ENCODE data around the gene TCF7L2.

Gene TCF7L2

DNA sequence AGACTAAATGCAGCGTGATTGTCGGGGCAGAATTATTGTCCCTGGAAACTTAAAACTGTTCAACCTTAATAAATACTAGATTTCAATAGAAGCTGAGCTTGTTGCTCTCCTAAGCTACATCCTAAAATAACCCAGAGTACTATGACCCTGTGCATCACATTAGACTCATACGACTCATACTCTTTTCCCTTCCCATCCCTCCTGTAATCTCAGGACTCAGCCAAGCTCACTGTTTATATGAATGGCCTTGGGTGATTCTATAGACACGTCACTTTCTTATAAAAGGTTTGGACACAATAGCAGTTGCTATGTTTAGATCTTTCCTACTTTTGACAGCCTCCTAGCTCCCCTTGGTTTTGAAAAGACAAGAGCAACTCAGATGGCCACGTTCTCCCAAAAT, 17.2 kb downstream of the TCF7L2 start:
- no peak for DNase-seq

DNA sequence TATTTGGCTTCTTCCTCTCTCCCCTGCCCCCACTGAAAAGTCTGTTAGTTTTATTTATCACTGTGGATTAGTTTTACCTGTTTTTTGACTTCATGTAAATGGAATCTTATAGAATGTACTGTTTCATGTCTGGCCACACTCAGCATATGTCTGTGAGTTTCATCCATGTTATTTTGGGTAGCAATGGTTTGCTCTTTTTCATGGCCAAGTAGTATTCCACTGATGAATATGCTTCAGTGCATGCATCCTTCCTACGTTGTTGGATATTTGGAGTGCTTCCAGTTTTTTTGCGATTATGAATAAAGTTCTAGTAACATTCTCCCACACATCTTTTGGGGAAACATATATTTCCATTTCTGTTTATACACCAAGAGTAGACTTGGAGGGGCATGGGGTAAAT, 19.1 kb downstream of the TCF7L2 start:
- DNase-seq = no peak

GRCh38 chr10:112969542-112969941, 19.5 kb downstream of the TCF7L2 start:
- DNase-seq = no peak

- DNase-seq = no peak
These were observed 20.0 kb downstream of the TCF7L2 start for GRCh38 chr10:112970021-112970420.

DNA sequence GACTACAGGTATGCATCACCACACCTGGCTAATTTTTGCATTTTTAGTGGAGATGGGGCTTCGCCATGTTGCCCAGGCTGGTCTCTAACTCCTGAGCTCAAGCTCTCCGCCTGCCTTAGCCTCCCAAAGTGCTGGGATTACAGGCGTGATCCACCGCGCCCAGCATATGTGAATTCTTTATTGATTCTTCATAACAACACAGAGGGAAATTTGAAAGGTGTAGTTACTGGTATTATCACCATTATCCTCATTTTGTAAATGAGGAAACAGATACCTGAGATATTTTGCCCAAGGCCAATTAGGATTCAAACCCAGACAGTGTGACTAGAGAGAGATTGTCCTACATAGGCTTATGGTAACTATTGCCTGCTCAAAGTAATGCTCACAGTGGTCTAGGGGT, 22.6 kb downstream of the TCF7L2 start:
- no peak for DNase-seq

GRCh38 chr10:112973046-112973445, 23.0 kb downstream of the TCF7L2 start:
- DNase-seq = no peak

GRCh38 chr10:112973805-112974204, 23.8 kb downstream of the TCF7L2 start:
- no peak for DNase-seq

DNA sequence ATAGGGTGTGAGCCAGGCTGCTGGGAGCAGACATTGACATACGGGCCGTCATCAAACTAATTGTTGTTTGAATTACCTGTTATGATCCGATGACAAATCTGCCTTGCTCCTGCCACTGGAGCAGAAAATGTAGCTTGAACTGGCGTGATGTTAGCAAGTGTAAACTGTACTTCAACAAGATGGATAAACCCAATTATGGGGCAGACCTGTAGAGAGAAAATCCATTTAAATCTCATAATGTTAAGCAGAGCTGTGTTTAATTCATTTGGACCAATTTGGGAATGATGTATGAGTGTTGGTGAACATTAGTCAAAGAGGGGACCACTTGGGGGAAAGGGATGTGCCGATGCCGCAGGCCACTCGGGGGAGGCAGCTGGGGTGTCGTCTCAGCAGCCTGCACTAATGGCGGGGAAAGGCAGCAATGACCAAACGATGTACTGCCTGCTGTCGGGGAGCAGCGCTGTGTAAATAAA, 27.4 kb downstream of the TCF7L2 start:
- no peak for DNase-seq

DNA sequence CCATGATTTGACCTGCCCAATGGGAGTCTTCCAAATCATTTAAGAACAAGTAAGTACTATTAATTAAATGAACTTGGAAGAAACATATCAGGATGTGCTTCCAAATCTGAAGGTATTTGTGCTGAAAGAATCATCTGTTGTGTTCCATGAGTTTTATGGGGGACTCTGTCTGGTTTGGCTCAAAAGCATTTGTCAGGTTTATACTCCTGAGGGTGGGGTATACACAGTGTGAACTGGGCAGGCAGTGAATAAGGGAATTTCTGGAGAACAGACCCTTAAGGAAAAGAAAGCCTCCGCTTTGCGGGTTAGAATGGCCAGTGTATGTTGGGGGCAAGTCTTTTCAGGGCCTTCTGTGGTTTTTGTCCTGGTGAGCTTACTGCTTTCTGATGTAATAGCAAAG, 29.9 kb downstream of the TCF7L2 start:
- DNase-seq = no peak

DNA sequence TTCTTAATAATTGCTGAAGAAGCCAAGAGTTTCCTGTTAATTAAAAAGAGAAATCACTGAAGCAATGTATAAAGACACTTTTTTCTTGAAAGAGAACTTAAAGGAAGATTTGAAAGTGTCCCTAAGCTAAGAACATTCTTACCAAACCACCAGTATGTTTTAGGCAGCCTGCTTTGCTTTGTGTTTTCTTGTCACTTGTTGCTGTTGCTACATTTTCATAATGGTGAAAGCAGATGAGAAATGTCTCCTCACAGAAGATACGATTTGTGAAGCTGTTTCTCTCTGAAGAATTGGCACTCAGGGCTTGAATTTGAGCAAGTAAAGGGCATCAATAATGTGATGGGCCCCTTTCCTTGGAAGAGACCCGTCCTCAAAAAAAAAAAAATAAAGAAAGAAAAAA, 30.9 kb downstream of the TCF7L2 start:
- no peak for DNase-seq

DNA sequence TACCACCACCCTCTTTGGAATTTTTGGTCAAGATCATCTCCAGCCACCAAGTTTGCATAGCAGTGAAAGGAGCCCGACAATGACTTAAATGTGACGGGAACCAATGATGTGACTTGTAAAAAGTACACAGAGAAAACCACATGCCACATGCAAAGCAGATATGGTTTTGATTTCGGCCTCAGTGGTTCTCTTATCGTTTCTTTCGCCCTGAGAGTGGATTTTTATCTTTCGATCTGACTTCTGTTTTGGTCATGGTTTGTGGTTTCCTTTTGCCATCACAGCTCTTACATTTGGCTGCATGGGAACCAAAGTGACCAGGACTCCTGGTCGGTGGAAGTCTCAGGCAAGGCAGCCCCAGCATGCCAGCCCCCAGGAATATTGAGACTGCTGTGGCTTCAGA, 31.5 kb downstream of the TCF7L2 start:
- DNase-seq = no peak

- no peak for DNase-seq
These were observed 33.5 kb downstream of the TCF7L2 start for GRCh38 chr10:112983444-112984056.

- no peak for DNase-seq
These were observed 34.7 kb downstream of the TCF7L2 start for GRCh38 chr10:112984756-112985155.

- DNase-seq = no peak
These were observed 35.9 kb downstream of the TCF7L2 start for GRCh38 chr10:112985690-112986543.

GRCh38 chr10:112986544-112987190, 36.6 kb downstream of the TCF7L2 start:
- no peak for DNase-seq

GRCh38 chr10:112988839-112989406, 38.9 kb downstream of the TCF7L2 start:
- no peak for DNase-seq

- no peak for DNase-seq
These were observed 39.8 kb downstream of the TCF7L2 start for GRCh38 chr10:112989826-112990225.

GRCh38 chr10:112990271-112990670, 40.2 kb downstream of the TCF7L2 start:
- DNase-seq = no peak

DNA sequence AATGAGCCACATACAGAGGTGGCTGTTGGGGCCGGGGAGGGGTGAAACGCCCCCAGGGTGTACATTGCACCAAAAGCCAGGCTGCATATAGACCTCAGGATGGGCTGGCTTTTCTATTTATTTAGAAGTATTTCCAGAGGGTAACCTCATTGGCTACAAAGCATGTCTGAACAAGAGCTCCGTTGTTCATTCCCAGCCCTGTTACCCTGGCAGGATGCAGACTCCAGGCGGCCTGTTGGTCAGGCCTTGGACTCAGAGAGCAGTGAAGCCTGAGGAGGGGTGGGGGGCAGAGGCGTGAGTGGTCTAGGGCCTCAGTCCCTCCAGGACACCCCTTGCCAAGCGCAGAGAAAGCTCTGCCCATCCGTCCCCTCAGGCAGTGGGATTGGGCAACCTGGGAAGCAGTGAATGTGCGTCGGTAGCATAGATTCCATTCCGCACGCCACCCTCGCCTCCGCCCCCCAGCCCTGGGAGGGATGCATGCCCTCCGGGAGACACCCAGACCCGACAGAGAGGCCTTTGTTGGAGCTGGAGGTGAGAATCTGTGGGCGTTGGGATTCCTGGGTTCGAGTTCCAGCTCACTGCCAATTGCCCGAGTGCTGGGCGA, 41.9 kb downstream of the TCF7L2 start:
- no peak for DNase-seq

GRCh38 chr10:112996462-112996861, 46.4 kb downstream of the TCF7L2 start:
- DNase-seq = no peak

DNA sequence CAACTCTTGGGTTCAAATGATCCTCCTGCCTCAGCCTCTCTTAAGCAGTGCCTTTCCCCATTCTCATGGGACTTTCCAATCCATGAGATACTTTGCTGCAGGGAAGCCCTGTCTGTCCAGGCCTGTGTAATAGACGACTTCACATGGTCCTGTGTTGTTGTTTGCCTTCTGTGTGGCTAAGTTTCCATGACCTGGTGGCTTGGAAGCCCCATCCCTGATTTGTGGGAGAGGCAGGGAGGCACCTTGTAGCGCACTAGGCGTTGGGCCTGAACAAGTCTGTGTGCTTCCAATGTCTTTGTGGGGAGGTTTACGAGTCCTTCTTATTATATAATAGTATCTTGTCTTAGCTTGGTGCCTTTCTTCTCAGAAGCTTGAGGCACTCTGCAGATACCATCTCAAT, 49.1 kb downstream of the TCF7L2 start:
- DNase-seq = no peak

DNA sequence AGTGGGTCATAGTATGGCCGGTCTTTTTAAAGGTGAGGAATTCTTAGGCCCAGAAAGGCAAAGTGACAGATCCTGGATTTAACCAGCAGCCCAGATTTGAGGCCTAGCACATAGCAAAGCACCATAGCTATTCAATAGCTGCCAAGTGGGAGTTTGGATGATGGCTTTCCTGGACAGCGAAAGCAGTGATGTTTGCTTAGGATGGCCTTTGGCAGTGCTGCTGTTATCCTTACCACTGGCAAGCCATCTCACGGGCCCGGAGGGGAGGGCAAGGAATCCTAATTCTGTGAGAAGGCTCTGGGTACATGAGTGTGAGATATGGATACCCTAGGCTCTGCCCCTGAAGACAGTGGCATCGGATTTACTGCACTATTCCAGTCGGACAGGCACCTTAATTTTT, 50.4 kb downstream of the TCF7L2 start:
- no peak for DNase-seq

Data from DMS79 (cell line).